ENCODE data around the gene COL5A2. TPM values are rescaled to one million over a fixed set of nuclear protein-coding genes. Genes with fewer than 3 reads are reported as not detected.

Gene COL5A2
- total and polyA plus RNA-seq, 9 of the 15 experiments (the other 6 are each of a cell fraction or from before 2014, with no cell fraction given), result 0.01 to 0.54 (median 0.19) TPM

- TF ChIP-seq, protein P1, sequence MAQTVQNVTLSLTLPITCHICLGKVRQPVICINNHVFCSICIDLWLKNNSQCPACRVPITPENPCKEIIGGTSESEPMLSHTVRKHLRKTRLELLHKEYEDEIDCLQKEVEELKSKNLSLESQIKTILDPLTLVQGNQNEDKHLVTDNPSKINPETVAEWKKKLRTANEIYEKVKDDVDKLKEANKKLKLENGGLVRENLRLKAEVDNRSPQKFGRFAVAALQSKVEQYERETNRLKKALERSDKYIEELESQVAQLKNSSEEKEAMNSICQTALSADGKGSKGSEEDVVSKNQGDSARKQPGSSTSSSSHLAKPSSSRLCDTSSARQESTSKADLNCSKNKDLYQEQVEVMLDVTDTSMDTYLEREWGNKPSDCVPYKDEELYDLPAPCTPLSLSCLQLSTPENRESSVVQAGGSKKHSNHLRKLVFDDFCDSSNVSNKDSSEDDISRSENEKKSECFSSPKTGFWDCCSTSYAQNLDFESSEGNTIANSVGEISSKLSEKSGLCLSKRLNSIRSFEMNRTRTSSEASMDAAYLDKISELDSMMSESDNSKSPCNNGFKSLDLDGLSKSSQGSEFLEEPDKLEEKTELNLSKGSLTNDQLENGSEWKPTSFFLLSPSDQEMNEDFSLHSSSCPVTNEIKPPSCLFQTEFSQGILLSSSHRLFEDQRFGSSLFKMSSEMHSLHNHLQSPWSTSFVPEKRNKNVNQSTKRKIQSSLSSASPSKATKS (CRISPR knock-in tag; IDR thresholded peaks at IDR 0.05), result no peak
- TF ChIP-seq MAFG (tag; conservative IDR thresholded peaks at IDR 0.05) (0 out of 2 replicates have a peak, but pooled peaks have one; percentile 47), SRF (CRISPR knock-in tag; IDR thresholded peaks at IDR 0.05) (peak in 1 of 2 experiments; percentile 86; a peak in 2 of 4 replicates), CXXC5 (CRISPR knock-in tag; IDR thresholded peaks at IDR 0.05) (no peak), MYBL2 (IDR thresholded peaks at IDR 0.05; ENCODE audit: low read depth) (no peak), MYBL2 (CRISPR knock-in tag; IDR thresholded peaks at IDR 0.05; ENCODE audit: borderline replicate concordance) (no peak), BMI1 (IDR thresholded peaks at IDR 0.05; ENCODE audit: low read length) (no peak), FOSL1 (tag; conservative IDR thresholded peaks at IDR 0.05) (peak; percentile 97), POLR2H (tag; IDR thresholded peaks at IDR 0.05; ENCODE audit: low read depth) (peak; percentile 20; the same call in 1 of the 2 replicates), LEF1 (IDR thresholded peaks at IDR 0.05) (peak; percentile 57; the same call in 1 of the 2 replicates), MCM2 (IDR thresholded peaks at IDR 0.05; ENCODE audit: low read depth) (no peak), ZSCAN32 (CRISPR knock-in tag; IDR thresholded peaks at IDR 0.05) (no peak), ATF1 (CRISPR knock-in tag; IDR thresholded peaks at IDR 0.05) (no peak), ATF1 (tag; IDR thresholded peaks at IDR 0.05) (peak; percentile 35; the same call in 1 of the 2 replicates), POLR2AphosphoS5 (IDR thresholded peaks at IDR 0.05; ENCODE audit: control insufficient read depth, insufficient read depth, low read depth, low read length) (no peak), ZNF445 (CRISPR knock-in tag; IDR thresholded peaks at IDR 0.05; ENCODE audit: low read depth) (no peak), NFE2 (IDR thresholded peaks at IDR 0.05; ENCODE audit: low read depth) (peak; percentile 74), XRCC4 (IDR thresholded peaks at IDR 0.05; ENCODE audit: extremely low read depth, insufficient read depth, insufficient read length) (no peak), PML (IDR thresholded peaks at IDR 0.05; ENCODE audit: low read length) (peak; percentile 47; the same call in 1 of the 2 replicates), ZNF140 (CRISPR knock-in tag; IDR thresholded peaks at IDR 0.05) (no peak), ZNF639 (CRISPR knock-in tag; conservative IDR thresholded peaks at IDR 0.05 in 1 of 2, IDR thresholded peaks at IDR 0.05 in 1 of 2) (0 out of 4 replicates have a peak, but pooled peaks of 1 of the 2 experiments have one; percentile 17), KDM5B (IDR thresholded peaks at IDR 0.05; ENCODE audit: insufficient replicate concordance, low read depth, low read length) (no peak), COPS2 (conservative IDR thresholded peaks at IDR 0.05) (no peak), STAG1 (CRISPR knock-in tag; IDR thresholded peaks at IDR 0.05; ENCODE audit: borderline replicate concordance) (no peak), ZNF75A (CRISPR knock-in tag; IDR thresholded peaks at IDR 0.05) (no peak), SMAD1 (IDR thresholded peaks at IDR 0.05; ENCODE audit: low read depth, low read length, partially characterized antibody) (no peak), PRMT5 (CRISPR knock-in tag; IDR thresholded peaks at IDR 0.05) (no peak)
Observed at GRCh38 chr2:189210250-189211087, 30.9 kb upstream of the COL5A2 start (continued).
